K562 (cell line): ENCODE measurements around the gene RNF114. TPM values are rescaled to one million over a fixed set of nuclear protein-coding genes. Genes with fewer than 3 reads are reported as not detected.

Experiments
- ATF7 ChIP-seq: fragments of 450-650 bp; IDR thresholded peaks from 2 replicates; pipeline ENCODE4 v1.7.1; 2014; ENCODE audit warnings: mild to moderate bottlenecking, moderate library complexity
- BRCA1 ChIP-seq, 2 experiments: fragments of 450-650 bp in 1 of 2; sonication (generic) in 1 of 2; formaldehyde crosslinking in 1 of 2; IDR thresholded peaks; 2 replicates each; pipeline versions ENCODE4 v1.5.0 to v1.6.1; 2017 to 2020; ENCODE audit warnings: mild to moderate bottlenecking in 1 of 2, missing genetic modification reagents in 1 of 2
- EP400 ChIP-seq: fragments of 450-650 bp; IDR thresholded peaks from 2 replicates; pipeline ENCODE4 v1.6.1; 2017; ENCODE audit warnings: antibody characterized with exemption, mild to moderate bottlenecking, moderate library complexity
- FOXA3 ChIP-seq, 2 experiments: fragments of 450-650 bp in 1 of 2; sonication (generic) in 1 of 2; formaldehyde crosslinking; IDR thresholded peaks in 1 of 2; conservative IDR thresholded peaks in 1 of 2; 2 replicates each; pipeline versions ENCODE4 v1.4.0 to v1.8.0; 2020 to 2022; ENCODE audit warnings: mild to moderate bottlenecking in 2 of 2, missing genetic modification reagents in 1 of 2
- FOXP4 ChIP-seq: sonication (generic); formaldehyde crosslinking; IDR thresholded peaks from 2 replicates; pipeline ENCODE4 v1.8.0; 2022; ENCODE audit warnings: mild to moderate bottlenecking, missing genetic modification reagents, borderline replicate concordance
- HDAC2 ChIP-seq: fragments of 450-650 bp; IDR thresholded peaks from 2 replicates; pipeline ENCODE4 v1.6.1; 2016; ENCODE audit warnings: mild to moderate bottlenecking
- HNRNPL ChIP-seq: fragments of 200-400 bp; formaldehyde crosslinking; IDR thresholded peaks from 2 replicates; pipeline ENCODE4 v1.6.1; 2017; ENCODE audit warnings: low read depth, mild to moderate bottlenecking, low read length
- KLF16 ChIP-seq: IDR thresholded peaks from 2 replicates; pipeline ENCODE4 v1.6.1; 2016; ENCODE audit warnings: antibody characterized with exemption
- MAFG ChIP-seq: fragments of 450-650 bp; conservative IDR thresholded peaks from 2 replicates; pipeline ENCODE4 v1.6.1; 2016; ENCODE audit warnings: missing genetic modification characterization, missing compliant biosample characterization
- MEIS2 ChIP-seq: fragments of 450-650 bp; IDR thresholded peaks from 2 replicates; pipeline ENCODE4 v1.6.1; 2014; ENCODE audit warnings: mild to moderate bottlenecking; ENCODE audit not compliant: partially characterized antibody
- MTA1 ChIP-seq: fragments of 450-650 bp; IDR thresholded peaks from 2 replicates; pipeline ENCODE4 v1.6.1; 2017; ENCODE audit warnings: borderline replicate concordance
- MTA2 ChIP-seq: fragments of 450-650 bp; IDR thresholded peaks from 2 replicates; pipeline ENCODE4 v1.6.1; 2016; ENCODE audit warnings: low read depth
- MTA3 ChIP-seq: fragments of 450-650 bp; formaldehyde crosslinking; IDR thresholded peaks from 2 replicates; pipeline ENCODE4 v1.6.1; 2017; ENCODE audit warnings: mild to moderate bottlenecking, borderline replicate concordance
- SMARCB1 ChIP-seq: IDR thresholded peaks from 2 replicates; pipeline ENCODE4 v1.6.1; 2011; ENCODE audit warnings: improper control_type of control experiment, low read depth; ENCODE audit not compliant: insufficient read length
- SNIP1 ChIP-seq: fragments of 450-650 bp; IDR thresholded peaks from 2 replicates; pipeline ENCODE4 v1.7.1; 2017; ENCODE audit warnings: low read depth, mild to moderate bottlenecking
- SOX6 ChIP-seq: fragments of 450-650 bp; IDR thresholded peaks from 2 replicates; pipeline ENCODE4 v1.6.1; 2014; ENCODE audit warnings: mild to moderate bottlenecking
- ZBTB8A ChIP-seq: fragments of 450-650 bp; IDR thresholded peaks from 2 replicates; pipeline ENCODE4 v1.6.1; 2018; ENCODE audit warnings: mild to moderate bottlenecking, moderate library complexity; ENCODE audit not compliant: partially characterized antibody
- ZKSCAN8 ChIP-seq: fragments of 200-800 bp; sonication (Bioruptor generic); IDR thresholded peaks from 2 replicates; pipeline ENCODE4 v1.6.1; 2016; ENCODE audit warnings: missing genetic modification characterization, missing compliant biosample characterization
- ZNF146 ChIP-seq: IDR thresholded peaks from one replicate; pipeline ENCODE4 v1.6.1; 2018; ENCODE audit warnings: missing compliant biosample characterization; ENCODE audit not compliant: unreplicated experiment
- ZNF24 ChIP-seq: fragments of 450-650 bp; IDR thresholded peaks from 2 replicates; pipeline ENCODE4 v1.6.1; 2016
- ZNF263 ChIP-seq: sonication (generic); formaldehyde crosslinking; IDR thresholded peaks from 2 replicates; pipeline ENCODE4 v1.8.0; 2022; ENCODE audit warnings: mild to moderate bottlenecking, missing genetic modification reagents, borderline replicate concordance
- ZNF584 ChIP-seq: fragments of 200-800 bp; sonication (Bioruptor generic); IDR thresholded peaks from 2 replicates; pipeline ENCODE4 v1.6.1; 2016; ENCODE audit warnings: low read depth, mild to moderate bottlenecking, missing genetic modification characterization, missing compliant biosample characterization
- polyA plus RNA-seq, 8 experiments: library from polyadenylated mRNA; depleted of rRNA in 4 of 8; stranded (reverse) in 5 of 8; unstranded in 3 of 8; fragments of >200 nt; fragmentation: Nextera tagmentation in 2 of 8; fragmentation: Illumina TruSeq in 1 of 8; extraction: Ambion mirVana in 2 of 8; extraction: Trizol in 1 of 8; gene quantifications; 2 replicates each; pipeline versions ENCODE4 v1.2.1 to v1.2.3, GENCODE V29; 2011 to 2014; ENCODE audit warnings: inconsistent platforms in 1 of 8, missing spikeins in 1 of 8
- total RNA-seq, 7 experiments: library from RNA; depleted of rRNA in 6 of 7; stranded (reverse); fragments of >200 nt in 6 of 7; fragmentation: Illumina TruSeq in 2 of 7; extraction: Trizol in 2 of 7; gene quantifications; 2 replicates each; pipeline versions ENCODE4 v1.2.1 to v1.2.3, GENCODE V29; 2011 to 2021; ENCODE audit warnings: low replicate concordance in 1 of 7
- TF ChIP-seq, protein P1 (sequence below): fragments of 250-450 bp; sonication (Bioruptor Pico); IDR thresholded peaks from 2 replicates; pipeline ENCODE4 v1.9.0; 2021; ENCODE audit warnings: mild to moderate bottlenecking

The RNF114 gene
- total and polyA plus RNA-seq, 9 of the 15 experiments (the other 6 are each of a cell fraction or from before 2014, with no cell fraction given): 38.6 to 111 (median 62.6) TPM

GRCh38 chr20:49916146-49917002, 19.8 kb upstream of the RNF114 start (continued):
- no peak for TF ChIP-seq SNIP1
- 0 out of 2 replicates have a peak, but pooled peaks have one; percentile 35 for TF ChIP-seq FOXP4
- no peak for TF ChIP-seq EP400
- 0 out of 2 replicates have a peak, but pooled peaks have one; percentile 0 for TF ChIP-seq MTA1
- TF ChIP-seq MAFG (tag): no peak
- no peak for TF ChIP-seq ATF7
- TF ChIP-seq MTA2: no peak
- TF ChIP-seq, protein P1, sequence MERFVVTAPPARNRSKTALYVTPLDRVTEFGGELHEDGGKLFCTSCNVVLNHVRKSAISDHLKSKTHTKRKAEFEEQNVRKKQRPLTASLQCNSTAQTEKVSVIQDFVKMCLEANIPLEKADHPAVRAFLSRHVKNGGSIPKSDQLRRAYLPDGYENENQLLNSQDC (CRISPR knock-in tag): no peak
- TF ChIP-seq ZNF263: peak; percentile 6; the same call in 1 of the 2 replicates
- TF ChIP-seq HDAC2: peak; percentile 46; the same call in 1 of the 2 replicates
- peak; percentile 26; the same call in 1 of the 2 replicates for TF ChIP-seq KLF16
- TF ChIP-seq FOXA3 (CRISPR knock-in tag; conservative IDR thresholded peaks at IDR 0.05 in 1 of 2, IDR thresholded peaks at IDR 0.05 in 1 of 2): no peak
- TF ChIP-seq ZNF584 (CRISPR knock-in tag): no peak
- peak; percentile 27 for TF ChIP-seq MEIS2
- no peak for TF ChIP-seq BRCA1 (IDR thresholded peaks at IDR 0.05)
- no peak for TF ChIP-seq BRCA1 (CRISPR knock-in tag; IDR thresholded peaks at IDR 0.05)
- TF ChIP-seq SMARCB1: no peak
- no peak for TF ChIP-seq ZNF146 (CRISPR knock-in tag)
- 0 out of 2 replicates have a peak, but pooled peaks have one; percentile 19 for TF ChIP-seq MTA3
- TF ChIP-seq SOX6: peak; percentile 48; the same call in 1 of the 2 replicates
- 0 out of 2 replicates have a peak, but pooled peaks have one; percentile 11 for TF ChIP-seq ZNF24
- TF ChIP-seq ZBTB8A: no peak
- no peak for TF ChIP-seq ZKSCAN8
- TF ChIP-seq HNRNPL: no peak
